HG03575 (cell line): Measurements from ENCODE around the gene PSEN2.

Experiments
- ATAC-seq: cut with Tn5 transposase; IDR thresholded peaks from one replicate; pipeline ENCODE4 v1.9.1; 2021; ENCODE audit not compliant: unreplicated experiment, insufficient number of reproducible peaks, low FRiP score; ENCODE audit errors: extremely low read depth

The PSEN2 gene

GRCh38 chr1:226862890-226863289, 7.5 kb upstream of the PSEN2 start:
- no peak for ATAC-seq

- ATAC-seq: no peak
Measured at GRCh38 chr1:226863446-226863845, 7.0 kb upstream of the PSEN2 start.

GRCh38 chr1:226864311-226864710, 6.1 kb upstream of the PSEN2 start:
- ATAC-seq: no peak

- ATAC-seq: no peak
Measured at GRCh38 chr1:226865590-226865989, 4.8 kb upstream of the PSEN2 start.

GRCh38 chr1:226867461-226868054, 2.9 kb upstream of the PSEN2 start:
- no peak for ATAC-seq

- ATAC-seq: no peak
Measured at GRCh38 chr1:226868726-226869125, 1.7 kb upstream of the PSEN2 start.

- no peak for ATAC-seq
Measured at GRCh38 chr1:226870026-226870400, 403 bp upstream of the PSEN2 start.

GRCh38 chr1:226871636-226872327, 1.4 kb downstream of the PSEN2 start:
- ATAC-seq: no peak

- ATAC-seq: no peak
Measured at GRCh38 chr1:226872437-226872836, 2.0 kb downstream of the PSEN2 start.

GRCh38 chr1:226873771-226874578, 3.6 kb downstream of the PSEN2 start:
- ATAC-seq: no peak

GRCh38 chr1:226874579-226875425, 4.4 kb downstream of the PSEN2 start:
- no peak for ATAC-seq

GRCh38 chr1:226875641-226876295, 5.4 kb downstream of the PSEN2 start:
- no peak for ATAC-seq

GRCh38 chr1:226877669-226878068, 7.3 kb downstream of the PSEN2 start:
- no peak for ATAC-seq

GRCh38 chr1:226880372-226881287, 10.2 kb downstream of the PSEN2 start:
- no peak for ATAC-seq

- ATAC-seq: no peak
Measured at GRCh38 chr1:226881515-226882185, 11.2 kb downstream of the PSEN2 start.

GRCh38 chr1:226882187-226882586, 11.8 kb downstream of the PSEN2 start:
- no peak for ATAC-seq

GRCh38 chr1:226882631-226883409, 12.4 kb downstream of the PSEN2 start:
- ATAC-seq: peak; percentile 91
